ENCODE measurements around the gene CCDC86.

GRCh38 chr11:60854140-60854846 lies 12.4 kb downstream of the CCDC86 start:
- TF ChIP-seq CTCF (IDR thresholded peaks at IDR 0.05) (no peak), POLR2A (IDR thresholded peaks at IDR 0.05) (no peak)

Measured in vagina (tissue), 2 donors.